Neural cell (in vitro differentiated cells): Measurements from ENCODE around the gene CDC25B. TPM values are rescaled to one million over a fixed set of nuclear protein-coding genes. Genes with fewer than 3 reads are reported as not detected.

Source experiments
- H2AFZ ChIP-seq: fragments of 200-600, 300-800 bp; sonication (generic), shearing (Covaris generic); 2 replicates; pipeline ENCODE4 v1.6.0; 2014; ENCODE audit warnings: low read depth, mild to moderate bottlenecking, antibody characterized with exemption, low read length, moderate library complexity
- H3F3A ChIP-seq: fragments of 200-600 bp; shearing (Covaris generic); 2 replicates; pipeline ENCODE4 v1.6.1; 2016; ENCODE audit warnings: mild to moderate bottlenecking, moderate library complexity, mixed read lengths, antibody characterized with exemption, low read length; ENCODE audit not compliant: insufficient read depth, poor library complexity, severe bottlenecking
- H3K27ac ChIP-seq: fragments of 200-600, 300-800 bp; sonication (generic), shearing (Covaris generic); 2 replicates; pipeline ENCODE4 v1.5.1; 2014; ENCODE audit warnings: mild to moderate bottlenecking, low read length, moderate library complexity
- H3K27me3 ChIP-seq: fragments of 300-800, 200-600 bp; sonication (generic), shearing (Covaris generic); 2 replicates; pipeline ENCODE4 v1.6.0; 2014; ENCODE audit warnings: mild to moderate bottlenecking, low read depth, low read length, moderate library complexity; ENCODE audit not compliant: insufficient read depth
- H3K36me3 ChIP-seq: fragments of 300-800, 200-600 bp; sonication (generic), shearing (Covaris generic); 2 replicates; pipeline ENCODE4 v1.5.1; 2014; ENCODE audit warnings: mild to moderate bottlenecking, antibody characterized with exemption, low read length, moderate library complexity; ENCODE audit not compliant: insufficient read depth
- H3K4me2 ChIP-seq: fragments of 300-800, 200-600 bp; sonication (generic), shearing (Covaris generic); 2 replicates; pipeline ENCODE4 v1.6.0; 2014; ENCODE audit warnings: mild to moderate bottlenecking, low read length
- H3K4me3 ChIP-seq: fragments of 300-800, 200-600 bp; sonication (generic), shearing (Covaris generic); 2 replicates; pipeline ENCODE4 v1.5.1; 2014; ENCODE audit warnings: mild to moderate bottlenecking, low read length, moderate library complexity
- H3K79me2 ChIP-seq: fragments of 200-600 bp; shearing (Covaris generic); replicated peaks from 2 replicates; pipeline ENCODE4 v1.6.0; 2014; ENCODE audit warnings: mild to moderate bottlenecking, low read length, moderate library complexity; ENCODE audit not compliant: insufficient read depth
- H3K9ac ChIP-seq: fragments of 300-800, 200-600 bp; sonication (generic), shearing (Covaris generic); 2 replicates; pipeline ENCODE4 v1.6.1; 2016; ENCODE audit warnings: mild to moderate bottlenecking, low read length, mixed read lengths
- H3K9me2 ChIP-seq: fragments of 200-600 bp; shearing (Covaris generic); 2 replicates; pipeline ENCODE4 v1.6.1; 2016; ENCODE audit warnings: mild to moderate bottlenecking, low read length, mixed read lengths; ENCODE audit not compliant: insufficient read depth
- H3K9me3 ChIP-seq: fragments of 200-600, 300-800 bp; sonication (generic), shearing (Covaris generic); 2 replicates; pipeline ENCODE4 v1.6.1; 2016; ENCODE audit warnings: mild to moderate bottlenecking, mixed run types, low read length, moderate library complexity, mixed read lengths
- H4K20me1 ChIP-seq: fragments of 200-600 bp; shearing (Covaris generic); 2 replicates; pipeline ENCODE4 v1.6.1; 2016; ENCODE audit warnings: mild to moderate bottlenecking, mixed run types; ENCODE audit not compliant: insufficient read depth
- CTCF ChIP-seq: fragments of 450-650 bp; IDR thresholded peaks from 2 replicates; pipeline ENCODE4 v1.5.1; 2014; ENCODE audit warnings: antibody characterized with exemption, mild to moderate bottlenecking, moderate library complexity; ENCODE audit not compliant: poor library complexity, severe bottlenecking
- EP300 ChIP-seq: fragments of 450-650 bp; conservative IDR thresholded peaks from 2 replicates; pipeline ENCODE4 v1.6.1; 2014; ENCODE audit warnings: antibody characterized with exemption, mild to moderate bottlenecking, moderate library complexity; ENCODE audit not compliant: poor library complexity, severe bottlenecking
- EZH2 ChIP-seq: fragments of 200-600, 300-800 bp; shearing (Covaris generic), sonication (generic); IDR thresholded peaks from 2 replicates; pipeline ENCODE4 v1.6.1; 2014; ENCODE audit warnings: antibody characterized with exemption, low read length, borderline replicate concordance, mild to moderate bottlenecking; ENCODE audit not compliant: insufficient read depth, poor library complexity, severe bottlenecking
- MXI1 ChIP-seq: fragments of 450-650 bp; conservative IDR thresholded peaks from 2 replicates; pipeline ENCODE4 v1.6.1; 2014; ENCODE audit warnings: antibody characterized with exemption, mild to moderate bottlenecking; ENCODE audit not compliant: poor library complexity, severe bottlenecking
- POLR2AphosphoS5 ChIP-seq: IDR thresholded peaks from 2 replicates; pipeline ENCODE4 v1.6.1; 2012
- RAD21 ChIP-seq: fragments of 450-650 bp; conservative IDR thresholded peaks from 2 replicates; pipeline ENCODE4 v1.6.1; 2014; ENCODE audit warnings: antibody characterized with exemption, mild to moderate bottlenecking, moderate library complexity
- REST ChIP-seq: IDR thresholded peaks from 2 replicates; pipeline ENCODE4 v1.6.1; 2012; ENCODE audit warnings: borderline replicate concordance
- SMC3 ChIP-seq: fragments of 450-650 bp; conservative IDR thresholded peaks from 2 replicates; pipeline ENCODE4 v1.6.1; 2014; ENCODE audit warnings: antibody characterized with exemption, mild to moderate bottlenecking, moderate library complexity; ENCODE audit not compliant: poor library complexity
- TAF1 ChIP-seq: IDR thresholded peaks from 2 replicates; pipeline ENCODE4 v1.6.1; 2012; ENCODE audit warnings: low read depth
- polyA plus RNA-seq: library from polyadenylated mRNA; depleted of rRNA; stranded (reverse); fragments of >200 nt; gene quantifications from 2 replicates; pipeline ENCODE4 v1.2.3, GENCODE V29; 2014

The CDC25B gene
- polyA plus RNA-seq, 1 donor from 2014 or later = 26.5 TPM

- TF ChIP-seq MXI1 (no peak), EP300 (no peak), REST (no peak), SMC3 (no peak), CTCF (no peak), EZH2 (no peak), TAF1 (no peak), RAD21 (no peak), POLR2AphosphoS5 (no peak)
- Histone ChIP-seq H3K79me2 (no peaks in the 10 kb centered on the region), H3K27me3 (peaks cover 22% of the 10 kb centered on the region), H3K36me3 (no peaks in the 10 kb centered on the region), H2AFZ (no peak overlapping the region), H3K9me2 (no peaks in the 10 kb centered on the region), H3K4me3 (no peak overlapping the region), H3K27ac (no peak overlapping the region), H3F3A (no peaks in the 10 kb centered on the region), H3K9ac (no peak overlapping the region), H3K9me3 (no peaks in the 10 kb centered on the region), H4K20me1 (no peaks in the 10 kb centered on the region), H3K4me2 (no peak overlapping the region)
Measured at GRCh38 chr20:3755269-3755668, 40.8 kb upstream of the CDC25B start.

- no peaks in the 10 kb centered on the region for H3K36me3 ChIP-seq
- no peak overlapping the region for H3K4me3 ChIP-seq
- no peaks in the 10 kb centered on the region for H3K79me2 ChIP-seq
- no peaks in the 10 kb centered on the region for H3K9me3 ChIP-seq
- H3K9me2 ChIP-seq = no peaks in the 10 kb centered on the region
- no peak overlapping the region for H3K4me2 ChIP-seq
- peaks cover 16% of the 10 kb centered on the region for H3K27me3 ChIP-seq
- H4K20me1 ChIP-seq = no peaks in the 10 kb centered on the region
- no peak for TF ChIP-seq REST
- TF ChIP-seq EZH2 = no peak
- no peak for TF ChIP-seq MXI1
- TF ChIP-seq CTCF = no peak
- no peak for TF ChIP-seq TAF1
- TF ChIP-seq EP300 = no peak
- TF ChIP-seq POLR2AphosphoS5 = no peak
- no peak for TF ChIP-seq SMC3
- no peak for TF ChIP-seq RAD21
- no peak overlapping the region for H3K9ac ChIP-seq
- no peak overlapping the region for H2AFZ ChIP-seq
- H3K27ac ChIP-seq = no peak overlapping the region
- H3F3A ChIP-seq = no peaks in the 10 kb centered on the region
Measured at GRCh38 chr20:3755814-3756480, 40.2 kb upstream of the CDC25B start.
